K562 treated with DMSO at 1 percent for 48 hours (cell line): ENCODE measurements around the gene SENP8. TPM values are rescaled to one million over a fixed set of nuclear protein-coding genes. Genes with fewer than 3 reads are reported as not detected.

Experiments
- total RNA-seq: library from RNA; unstranded; fragments of 300-600 nt; gene quantifications from 2 replicates; pipeline ENCODE4 v1.2.3, GENCODE V29; 2022; ENCODE audit warnings: low replicate concordance; ENCODE audit errors: extremely low read depth

SENP8 gene
- total RNA-seq = not detected in 2 replicates

GRCh38 chr15:72118017-72118978, at the start of gene SENP8, which contains the start of gene MYO9A:
SENP8 (plus strand) TSS chr15:72118403; CDS start chr15:72139624, 21,221 bp downstream.
MYO9A (minus strand) TSS chr15:72118150; CDS start chr15:72046563, 71,587 bp downstream.

Other genes starting within 250 kb of the SENP8 start
- gene MYO9A, start 253 bp upstream of the SENP8 start, total RNA-seq = not detected in 2 replicates
- not detected in 2 replicates for gene GRAMD2A, start 79.4 kb downstream of the SENP8 start, total RNA-seq
- gene PKM, start 112.8 kb downstream of the SENP8 start, total RNA-seq = 617 and 1,590 TPM in 2 replicates
- gene PARP6, start 154.2 kb downstream of the SENP8 start, total RNA-seq = not detected in 2 replicates
- not detected in 2 replicates for gene CELF6, start 201.8 kb downstream of the SENP8 start, total RNA-seq